ENCODE results near the gene OAF. TPM values are rescaled to one million over a fixed set of nuclear protein-coding genes. Genes with fewer than 3 reads are reported as not detected.

Gene OAF
- total RNA-seq, 3 donors from 2014 or later (not counting 1 experiment from before 2014, with no cell fraction given): 2.8 to 5.1 (median 3.8) TPM

GRCh38 chr11:120209746-120210625 is 846 bp upstream of the OAF start:
- DNase-seq: no peak
- no peak for TF ChIP-seq CTCF (IDR thresholded peaks at IDR 0.05)
- H3K4me1 ChIP-seq (ENCODE audit: control insufficient read depth, insufficient read depth, low read length): peaks cover 18% of the 10 kb centered on the region
- no peaks in the 10 kb centered on the region for H3K36me3 ChIP-seq (ENCODE audit: control insufficient read depth, insufficient read depth, low read length)
- peak overlapping the region; percentile 59 to 84 for H3K27ac Mint-ChIP-seq
- intact Hi-C loops (cut with micrococcal nuclease): no loop called here
- no peaks in the 10 kb centered on the region for H3K9me3 Mint-ChIP-seq
- H3K27me3 Mint-ChIP-seq (ENCODE audit: low read depth in 2 of 2): peaks cover 38 to 42% of the 10 kb centered on the region in 2 donors
- H3K4me3 Mint-ChIP-seq: peak overlapping the region; percentile 97
- H3K4me3 ChIP-seq (ENCODE audit: low read length): peak overlapping the region; percentile 52
- peaks cover 28 to 36% of the 10 kb centered on the region in 2 donors for H3K4me1 Mint-ChIP-seq
- no peaks in the 10 kb centered on the region for H3K9me3 ChIP-seq (ENCODE audit: control insufficient read depth, insufficient read depth, low read length)
- H3K36me3 Mint-ChIP-seq: no peaks in the 10 kb centered on the region
- 24% methylated on average over 25 of the region's 26 CpGs for WGBS (ENCODE audit: insufficient coverage)
- H3K27me3 ChIP-seq (ENCODE audit: control insufficient read depth, insufficient read depth, low read length): peaks cover 7% of the 10 kb centered on the region
- ATAC-seq: no peak
- no peak overlapping the region for H3K27ac ChIP-seq (ENCODE audit: low read length)

- H3K27ac Mint-ChIP-seq: peak overlapping the region in 1 of 2 donors; percentile 64
- no peak for DNase-seq
- intact Hi-C loops (cut with micrococcal nuclease): no loop called here
- WGBS (ENCODE audit: insufficient coverage): 19% methylated on average over 17 of the region's 18 CpGs
- no peak for TF ChIP-seq CTCF (IDR thresholded peaks at IDR 0.05)
- H3K9me3 ChIP-seq (ENCODE audit: control insufficient read depth, insufficient read depth, low read length): no peaks in the 10 kb centered on the region
- no peak overlapping the region for H3K27ac ChIP-seq (ENCODE audit: low read length)
- H3K4me1 Mint-ChIP-seq: peaks cover 28 to 36% of the 10 kb centered on the region in 2 donors
- H3K36me3 Mint-ChIP-seq: no peaks in the 10 kb centered on the region
- no peak for ATAC-seq
- H3K36me3 ChIP-seq (ENCODE audit: control insufficient read depth, insufficient read depth, low read length): no peaks in the 10 kb centered on the region
- peaks cover 18% of the 10 kb centered on the region for H3K4me1 ChIP-seq (ENCODE audit: control insufficient read depth, insufficient read depth, low read length)
- no peaks in the 10 kb centered on the region for H3K9me3 Mint-ChIP-seq
- H3K27me3 ChIP-seq (ENCODE audit: control insufficient read depth, insufficient read depth, low read length): peaks cover 7% of the 10 kb centered on the region
- H3K4me3 ChIP-seq (ENCODE audit: low read length): peak overlapping the region; percentile 4
- peak overlapping the region; percentile 94 for H3K4me3 Mint-ChIP-seq
- H3K27me3 Mint-ChIP-seq (ENCODE audit: low read depth in 2 of 2): peaks cover 32 to 34% of the 10 kb centered on the region in 2 donors
Observed at GRCh38 chr11:120211522-120212258, 858 bp downstream of the OAF start.

DNA sequence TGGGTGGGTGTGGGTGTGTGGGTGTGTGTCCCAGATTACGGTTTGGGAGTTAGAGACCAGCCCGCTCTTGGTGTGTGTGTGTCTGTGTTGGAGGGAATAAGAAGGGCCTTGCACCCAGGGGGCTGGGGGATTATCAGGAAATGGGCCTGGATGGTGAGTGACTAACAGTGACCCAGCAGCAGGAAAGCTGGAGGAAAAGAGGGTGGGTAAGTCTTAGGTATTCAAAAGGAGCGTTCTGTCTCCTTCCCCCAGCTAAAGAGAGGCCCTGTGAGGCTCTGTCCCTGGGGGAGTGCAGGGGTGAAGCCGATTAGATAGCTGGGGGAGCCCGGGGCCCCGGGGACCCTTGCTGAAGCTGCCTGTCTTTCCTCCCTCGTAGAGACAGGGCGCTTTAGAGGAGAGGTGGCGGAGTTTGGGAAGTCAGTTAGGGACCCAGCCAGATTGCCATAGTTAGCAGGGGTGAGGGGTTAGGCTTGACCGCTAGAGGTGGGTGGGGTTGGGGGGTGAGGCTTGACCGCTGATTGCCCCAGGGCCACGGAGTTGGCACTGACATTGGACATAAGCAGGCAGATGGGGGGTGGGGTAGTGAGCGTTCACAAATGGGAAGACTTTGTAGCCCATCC is 1.5 kb downstream of the OAF start:
- Histone ChIP-seq H3K27ac (ENCODE audit: low read length) (no peak overlapping the region), H3K36me3 (ENCODE audit: control insufficient read depth, insufficient read depth, low read length) (no peaks in the 10 kb centered on the region), H3K4me1 (ENCODE audit: control insufficient read depth, insufficient read depth, low read length) (peaks cover 18% of the 10 kb centered on the region), H3K4me3 (ENCODE audit: low read length) (no peak overlapping the region), H3K9me3 (ENCODE audit: control insufficient read depth, insufficient read depth, low read length) (no peaks in the 10 kb centered on the region), H3K27me3 (ENCODE audit: control insufficient read depth, insufficient read depth, low read length) (peaks cover 7% of the 10 kb centered on the region)
- H3K9me3 Mint-ChIP-seq: no peaks in the 10 kb centered on the region
- H3K27ac Mint-ChIP-seq: no peak overlapping the region
- intact Hi-C loops (cut with micrococcal nuclease): no loop called here
- no peaks in the 10 kb centered on the region for H3K36me3 Mint-ChIP-seq
- DNase-seq (no peak), ATAC-seq (no peak)
- peaks cover 28% of the 10 kb centered on the region in 2 donors for H3K27me3 Mint-ChIP-seq (ENCODE audit: low read depth in 2 of 2)
- H3K4me3 Mint-ChIP-seq: peak overlapping the region; percentile 58
- H3K4me1 Mint-ChIP-seq: peaks cover 28 to 36% of the 10 kb centered on the region in 2 donors
- TF ChIP-seq CTCF (IDR thresholded peaks at IDR 0.05): no peak
- WGBS (ENCODE audit: insufficient coverage): 63% methylated on average over 12 of the region's 13 CpGs
